Breast epithelium (tissue), 4 donors: ENCODE results near the gene CCL26. TPM values are rescaled to one million over a fixed set of nuclear protein-coding genes. Genes with fewer than 3 reads are reported as not detected.
"Not testable (repeated sequence)": the region's sequence is repeated elsewhere in the genome, so short reads cannot be mapped to it uniquely, and the experiment has no call there.

ENCODE experiments used
- DNase-seq, 2 donors: peaks; one replicate each; pipeline ENCODE4 v3.0.0-alpha.2; 2019; ENCODE audit warnings: low spot score in 2 of 2
- H3K27ac ChIP-seq, 2 donors: fragments of 200-600 bp; sonication (generic) in 1 of 2; one replicate each; pipeline ENCODE4 v1.5.1; 2016 to 2019; ENCODE audit warnings: mild to moderate bottlenecking in 1 of 2
- H3K27me3 ChIP-seq, 2 donors: fragments of 200-600 bp; sonication (generic) in 1 of 2; one replicate each; pipeline versions ENCODE4 v1.5.1 to v1.6.0; 2017 to 2019; ENCODE audit warnings: control low read depth in 1 of 2, mild to moderate bottlenecking in 1 of 2
- H3K36me3 ChIP-seq: fragments of 200-600 bp; one replicate; pipeline ENCODE4 v1.5.1; 2019
- H3K4me1 ChIP-seq, 2 donors: fragments of 200-600 bp; sonication (generic); one replicate each; pipeline ENCODE4 v1.5.1; 2016 to 2019; ENCODE audit warnings: control low read depth in 1 of 2
- H3K4me3 ChIP-seq, 3 donors: fragments of 200-600 bp; sonication (generic); 1 replicate in 2 of 3; 2 replicates in 1 of 3; pipeline ENCODE4 v1.5.1; 2016 to 2019; ENCODE audit warnings: mild to moderate bottlenecking in 3 of 3, moderate library complexity in 2 of 3
- H3K9me3 ChIP-seq, 2 donors: fragments of 200-600 bp; sonication (generic) in 1 of 2; one replicate each; pipeline ENCODE4 v1.5.1; 2016 to 2019; ENCODE audit warnings: control low read depth in 1 of 2
- CTCF ChIP-seq, 3 donors: fragments of 450-650 bp; IDR thresholded peaks; one replicate each; pipeline ENCODE4 v1.5.1; 2016 to 2017; ENCODE audit warnings: antibody characterized with exemption in 3 of 3, mild to moderate bottlenecking in 3 of 3, moderate library complexity in 3 of 3
- POLR2A ChIP-seq: fragments of 450-650 bp; IDR thresholded peaks from one replicate; pipeline ENCODE4 v1.6.1; 2016; ENCODE audit warnings: antibody characterized with exemption, mild to moderate bottlenecking, moderate library complexity
- POLR2AphosphoS5 ChIP-seq, 3 donors: sonication (generic); formaldehyde crosslinking; IDR thresholded peaks; one replicate each; pipeline ENCODE4 v1.6.1; 2017; ENCODE audit warnings: antibody characterized with exemption in 3 of 3
- intact Hi-C: fragments of 100-400 bp; cut with DNase I; formaldehyde crosslinking; loops from one replicate; pipeline ENCODE4 v1.15.1; 2023; ENCODE audit warnings: low total_unique reads
- total RNA-seq, 3 donors: library from RNA; depleted of rRNA; stranded (reverse); fragments of >200 nt; gene quantifications; one replicate each; pipeline ENCODE4 v1.1.0, GENCODE V29; 2016

The CCL26 gene
- total RNA-seq, 3 donors from 2014 or later: 0.59 to 1.3 TPM; not detected in 1

DNA sequence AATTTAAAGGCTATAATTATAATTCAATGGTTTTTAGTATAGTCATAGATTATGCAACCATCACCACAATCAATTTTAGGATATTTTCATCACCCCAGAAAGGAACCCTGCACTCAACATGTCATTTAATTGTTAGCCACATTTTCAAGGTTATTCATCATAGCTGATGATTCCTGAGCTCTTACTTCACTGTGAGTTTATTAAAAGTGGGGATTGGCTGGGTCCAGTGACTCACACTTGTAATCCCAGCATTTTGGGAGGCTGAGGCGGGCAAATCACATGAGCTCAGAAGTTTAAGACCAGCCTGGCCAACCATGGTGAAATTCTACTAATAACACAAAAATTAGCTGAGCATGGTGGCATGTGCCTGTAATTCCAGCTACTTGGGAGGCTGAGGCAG lies 787 bp downstream of the CCL26 start:
- TF ChIP-seq POLR2AphosphoS5 (IDR thresholded peaks at IDR 0.05) (no peak), CTCF (IDR thresholded peaks at IDR 0.05) (no peak), POLR2A (no peak)
- Histone ChIP-seq H3K4me1 (no peaks in the 10 kb centered on the region), H3K27me3 (no peaks in the 10 kb centered on the region), H3K9me3 (no peaks in the 10 kb centered on the region), H3K4me3 (no peak overlapping the region), H3K27ac (no peak overlapping the region), H3K36me3 (no peaks in the 10 kb centered on the region)
- intact Hi-C loops: no loop called here
- no peak for DNase-seq

- H3K9me3 ChIP-seq: no peaks in the 10 kb centered on the region
- TF ChIP-seq CTCF (IDR thresholded peaks at IDR 0.05) (peak; percentile 59 to 78 (median 75)), POLR2A (no peak)
- no peak overlapping the region for H3K27ac ChIP-seq
- no peaks in the 10 kb centered on the region for H3K36me3 ChIP-seq
- H3K4me1 ChIP-seq: no peaks in the 10 kb centered on the region
- H3K4me3 ChIP-seq: no peak overlapping the region
- intact Hi-C loops: loop anchor here (5.0 kb wide), 1 partner anchor 240 kb away; no protein-coding TSS in a partner anchor
- DNase-seq: no peak
- no peaks in the 10 kb centered on the region for H3K27me3 ChIP-seq
Observed at GRCh38 chr7:75762350-75762917, 9.6 kb downstream of the CCL26 start.

- H3K9me3 ChIP-seq, H3K27me3 ChIP-seq, H3K4me1 ChIP-seq, DNase-seq, H3K36me3 ChIP-seq, H3K27ac ChIP-seq, H3K4me3 ChIP-seq: not testable (repeated sequence)
- intact Hi-C loops: loop anchor here (5.0 kb wide), 1 partner anchor 240 kb away; no protein-coding TSS in a partner anchor
Observed at GRCh38 chr7:75761801-75762200, 10.2 kb downstream of the CCL26 start.

DNA sequence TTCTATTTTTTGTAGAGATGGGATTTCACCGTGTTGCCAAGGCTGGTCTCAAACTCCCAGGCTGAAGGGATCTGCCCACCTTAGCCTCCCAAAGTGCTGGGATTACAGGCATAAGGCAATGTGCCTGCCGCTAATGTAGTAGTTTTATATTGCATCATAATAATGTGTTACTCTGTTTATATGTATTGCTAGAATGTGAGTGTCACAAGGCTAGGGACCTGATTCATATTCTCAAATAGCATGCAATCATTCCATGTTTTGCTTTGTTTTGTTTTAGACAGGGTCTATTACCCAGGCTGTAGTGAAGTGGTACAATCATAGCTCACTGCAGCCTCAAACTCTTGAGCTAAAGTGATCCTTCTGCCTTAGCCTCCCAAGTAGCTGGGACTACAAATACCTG lies 13.5 kb downstream of the CCL26 start:
- intact Hi-C loops: no loop called here

DNA sequence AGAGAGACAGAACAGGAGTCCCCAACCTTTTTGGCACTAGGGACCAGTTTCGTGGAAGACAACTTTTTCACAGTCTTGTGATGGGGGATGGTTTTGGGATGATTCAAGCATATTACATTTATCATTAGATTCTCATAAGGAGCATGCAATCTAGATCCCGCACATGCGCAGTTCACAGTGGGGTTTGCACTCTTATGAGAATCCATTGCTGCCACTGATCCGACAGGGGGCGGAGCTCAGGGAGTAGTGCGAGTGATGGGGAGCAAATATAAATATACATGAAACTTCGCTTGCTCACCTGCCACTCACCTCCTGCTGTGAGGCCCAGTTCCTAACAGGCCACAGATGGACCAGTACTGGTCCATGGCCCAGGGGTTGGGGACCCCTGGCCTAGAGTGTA lies 14.2 kb downstream of the CCL26 start:
- no peaks in the 10 kb centered on the region for H3K27me3 ChIP-seq
- intact Hi-C loops: no loop called here
- DNase-seq: no peak
- TF ChIP-seq POLR2AphosphoS5 (IDR thresholded peaks at IDR 0.05) (no peak), POLR2A (no peak)
- H3K36me3 ChIP-seq: no peaks in the 10 kb centered on the region
- H3K4me3 ChIP-seq: no peak overlapping the region
- no peak overlapping the region for H3K27ac ChIP-seq
- no peaks in the 10 kb centered on the region for H3K9me3 ChIP-seq
- no peaks in the 10 kb centered on the region for H3K4me1 ChIP-seq

More for the DNA sequence above, 13.5 kb downstream of the CCL26 start:
- no peaks in the 10 kb centered on the region for H3K36me3 ChIP-seq
- no peaks in the 10 kb centered on the region for H3K9me3 ChIP-seq
- H3K4me3 ChIP-seq: no peak overlapping the region
- H3K27me3 ChIP-seq: no peaks in the 10 kb centered on the region
- no peak overlapping the region for H3K27ac ChIP-seq
- DNase-seq: no peak
- H3K4me1 ChIP-seq: no peaks in the 10 kb centered on the region
- no peak for TF ChIP-seq POLR2AphosphoS5 (IDR thresholded peaks at IDR 0.05)
- TF ChIP-seq POLR2A: no peak
- TF ChIP-seq CTCF (IDR thresholded peaks at IDR 0.05): no peak

DNA sequence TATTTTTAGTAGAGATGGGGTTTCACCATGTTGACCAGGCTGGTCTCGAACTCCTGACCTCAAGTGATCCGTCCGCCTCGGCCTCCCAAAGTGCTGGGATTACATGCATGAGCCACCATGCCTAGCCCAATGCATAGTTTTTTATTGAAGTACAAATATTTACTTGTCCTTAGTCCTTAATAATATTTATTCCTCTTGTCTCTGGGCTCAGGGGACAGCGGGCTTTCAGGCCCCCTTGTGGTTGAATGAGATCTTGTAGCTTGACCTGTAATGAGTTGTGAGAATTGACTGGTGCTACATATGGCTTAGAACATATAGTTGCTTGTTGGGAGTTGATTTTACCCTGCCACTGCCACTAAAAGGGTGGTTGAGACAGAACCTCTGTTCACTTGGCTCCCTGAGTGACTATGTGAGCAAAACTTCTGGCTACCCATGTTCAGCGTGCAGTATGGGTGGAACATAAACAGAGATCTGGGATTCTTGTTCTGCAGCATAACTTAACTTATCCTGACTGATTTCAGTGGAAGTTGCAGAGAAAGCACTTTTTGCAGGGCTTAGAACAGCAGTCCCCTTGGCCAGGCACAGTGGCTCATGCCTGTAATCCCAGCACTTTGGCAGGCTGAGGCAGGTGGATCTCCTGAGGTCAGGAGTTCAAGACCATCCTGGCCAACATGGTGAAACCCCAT lies 14.9 kb downstream of the CCL26 start:
- H3K4me3 ChIP-seq: no peak overlapping the region
- no peaks in the 10 kb centered on the region for H3K27me3 ChIP-seq
- H3K36me3 ChIP-seq: no peaks in the 10 kb centered on the region
- H3K4me1 ChIP-seq: no peaks in the 10 kb centered on the region
- H3K27ac ChIP-seq: no peak overlapping the region
- TF ChIP-seq CTCF (IDR thresholded peaks at IDR 0.05): peak in 1 of 3 donors; percentile 17
- no peak for TF ChIP-seq POLR2AphosphoS5 (IDR thresholded peaks at IDR 0.05)
- DNase-seq: no peak
- intact Hi-C loops: no loop called here
- H3K9me3 ChIP-seq: no peaks in the 10 kb centered on the region
